Umbilical cord (tissue), 2 donors: ENCODE data around the gene PCMT1. TPM values are rescaled to one million over a fixed set of nuclear protein-coding genes. Genes with fewer than 3 reads are reported as not detected.
"Not testable (repeated sequence)": the region's sequence is repeated elsewhere in the genome, so short reads cannot be mapped to it uniquely, and the experiment has no call there.

Experiments
- DNase-seq: peaks from one replicate; pipeline ENCODE4 v3.0.0-alpha.2; 2015; ENCODE audit warnings: low spot score
- total RNA-seq: library from RNA; depleted of rRNA; stranded (reverse); fragments of >200 nt; gene quantifications from one replicate; pipeline ENCODE4 v1.2.3, GENCODE V29; 2014; ENCODE audit warnings: low replicate concordance; ENCODE audit not compliant: insufficient read depth

Gene PCMT1
- total RNA-seq, 1 donor from 2014 or later = 74.4 TPM

DNA sequence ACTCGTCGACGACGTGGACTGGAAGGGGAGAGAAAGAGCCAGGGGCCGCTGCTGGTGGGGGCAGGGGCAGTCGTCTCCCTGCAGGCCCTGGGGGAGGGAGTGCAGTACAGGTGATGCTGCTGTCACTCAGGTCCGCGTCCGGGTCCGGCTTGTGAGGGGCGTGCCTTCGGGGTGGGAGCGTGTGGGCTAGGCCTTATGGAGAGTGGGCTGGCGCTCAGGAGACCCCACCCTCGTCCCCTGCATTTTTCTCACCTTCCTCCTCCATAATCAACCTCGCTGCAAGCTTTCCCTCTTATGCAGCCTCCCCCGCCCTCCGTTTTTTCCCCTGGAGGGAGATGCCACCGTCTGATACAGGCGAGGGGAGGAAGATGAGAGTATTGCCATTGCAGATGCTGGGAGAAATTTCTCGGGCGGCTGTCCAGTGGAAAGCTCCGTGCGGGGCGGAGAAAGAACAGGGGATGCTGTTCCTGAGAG lies 632 bp downstream of the PCMT1 start:
- DNase-seq = peak; percentile 54

DNA sequence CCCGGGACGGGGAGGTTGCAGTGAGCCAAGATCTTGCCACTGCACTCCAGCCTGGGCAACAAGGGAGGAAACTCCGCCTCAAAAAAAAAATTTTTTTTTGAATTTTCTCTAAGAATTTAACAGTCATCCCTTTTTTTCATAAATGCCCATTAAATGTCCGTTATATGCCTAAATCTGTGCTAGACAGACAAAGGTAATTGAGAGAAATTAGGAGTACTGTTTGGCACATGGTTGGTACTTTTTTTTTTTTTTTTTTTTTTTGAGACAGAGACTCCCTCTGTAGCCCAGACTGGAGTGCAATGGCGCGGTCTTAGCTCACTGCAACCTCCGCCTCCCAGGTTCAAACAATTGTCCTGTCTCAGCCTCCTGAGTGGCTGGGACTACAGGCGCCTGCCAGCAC lies 1.7 kb downstream of the PCMT1 start:
- no peak for DNase-seq

DNA sequence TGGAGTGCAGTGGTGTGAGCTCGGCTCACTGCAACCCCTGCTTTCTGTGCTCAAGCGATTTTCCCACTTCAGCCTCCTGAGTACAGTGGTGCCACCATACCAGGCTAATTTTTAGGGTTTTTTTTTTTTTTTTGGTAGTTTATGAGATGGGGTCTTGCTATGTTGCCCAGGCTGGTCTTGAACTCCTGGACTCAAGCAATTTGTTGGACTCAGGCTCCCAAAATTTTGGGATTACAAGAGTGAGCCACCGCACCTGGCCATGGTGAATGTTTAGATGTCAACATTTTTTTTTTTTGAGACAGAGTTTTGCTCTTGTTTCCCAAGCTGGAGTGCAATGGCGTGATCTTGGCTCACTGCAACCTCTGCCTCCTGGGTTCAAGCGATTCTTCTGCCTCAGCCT lies 2.4 kb downstream of the PCMT1 start:
- not testable (repeated sequence) for DNase-seq

DNA sequence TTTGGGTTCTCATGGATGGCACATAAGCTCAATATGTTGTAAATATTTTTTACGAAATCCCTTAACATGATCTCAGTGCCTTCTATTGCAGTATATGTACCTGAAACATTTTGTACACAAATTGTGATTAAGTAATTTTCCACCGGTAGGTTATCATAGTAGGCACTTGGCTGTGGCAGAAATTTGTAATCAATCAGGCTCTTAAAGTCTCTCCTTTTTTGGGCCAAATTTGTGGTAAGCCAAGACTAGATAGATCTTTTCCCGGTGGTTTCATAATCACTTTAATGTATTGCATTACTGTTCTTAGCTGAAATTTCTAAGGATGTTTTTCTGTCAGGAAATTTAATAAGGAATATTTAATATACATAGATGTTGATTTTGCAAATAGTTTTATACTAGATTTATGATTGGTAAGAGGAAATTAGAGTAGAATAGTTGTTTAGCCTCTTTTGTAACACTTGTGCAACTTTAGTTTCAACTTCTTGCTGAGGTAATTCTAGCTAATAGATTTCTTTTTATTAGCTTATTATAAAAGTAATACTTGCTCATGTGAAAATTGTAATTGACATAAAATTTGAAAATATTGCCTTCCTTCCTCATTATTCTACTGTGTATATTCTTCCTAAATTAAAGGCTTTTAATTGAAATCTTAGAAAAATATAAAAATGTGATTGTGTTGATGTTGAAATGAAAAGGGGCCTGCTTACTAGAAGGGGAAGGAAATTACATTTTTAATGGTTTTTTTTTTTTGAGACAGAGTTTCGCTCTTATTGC lies 3.2 kb downstream of the PCMT1 start:
- DNase-seq = no peak

DNA sequence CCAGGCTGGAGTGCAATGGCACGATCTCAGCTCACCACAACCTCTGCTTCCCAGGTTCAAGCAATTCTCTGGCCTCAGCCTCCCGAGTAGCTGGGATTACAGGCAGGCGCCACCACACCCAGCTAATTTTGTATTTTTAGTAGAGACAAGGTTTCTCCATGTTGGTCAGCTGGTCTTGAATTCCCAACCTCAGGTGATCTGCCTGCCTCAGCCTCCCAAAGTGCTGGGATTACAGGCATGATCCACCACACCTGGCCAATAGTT lies 3.8 kb downstream of the PCMT1 start:
- DNase-seq = not testable (repeated sequence)

DNA sequence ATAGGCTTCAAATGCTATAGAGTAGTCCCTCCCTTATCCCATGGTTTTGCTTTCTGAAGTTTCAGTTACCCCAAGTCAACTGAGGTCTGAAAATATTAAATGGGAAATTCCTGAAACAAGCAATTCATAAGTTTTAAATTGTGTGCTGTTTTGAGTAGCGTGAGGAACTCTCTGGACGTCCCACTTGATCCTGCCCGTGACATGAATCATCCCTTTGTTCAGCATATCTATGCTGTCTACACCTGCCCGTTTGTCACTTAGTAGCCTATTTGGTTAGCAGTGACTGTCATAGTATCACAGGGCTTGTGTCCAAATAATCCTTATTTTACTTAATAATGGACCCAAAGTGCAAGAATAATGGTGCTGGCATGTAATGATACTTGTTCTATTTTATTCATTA lies 5.0 kb downstream of the PCMT1 start:
- no peak for DNase-seq

DNA sequence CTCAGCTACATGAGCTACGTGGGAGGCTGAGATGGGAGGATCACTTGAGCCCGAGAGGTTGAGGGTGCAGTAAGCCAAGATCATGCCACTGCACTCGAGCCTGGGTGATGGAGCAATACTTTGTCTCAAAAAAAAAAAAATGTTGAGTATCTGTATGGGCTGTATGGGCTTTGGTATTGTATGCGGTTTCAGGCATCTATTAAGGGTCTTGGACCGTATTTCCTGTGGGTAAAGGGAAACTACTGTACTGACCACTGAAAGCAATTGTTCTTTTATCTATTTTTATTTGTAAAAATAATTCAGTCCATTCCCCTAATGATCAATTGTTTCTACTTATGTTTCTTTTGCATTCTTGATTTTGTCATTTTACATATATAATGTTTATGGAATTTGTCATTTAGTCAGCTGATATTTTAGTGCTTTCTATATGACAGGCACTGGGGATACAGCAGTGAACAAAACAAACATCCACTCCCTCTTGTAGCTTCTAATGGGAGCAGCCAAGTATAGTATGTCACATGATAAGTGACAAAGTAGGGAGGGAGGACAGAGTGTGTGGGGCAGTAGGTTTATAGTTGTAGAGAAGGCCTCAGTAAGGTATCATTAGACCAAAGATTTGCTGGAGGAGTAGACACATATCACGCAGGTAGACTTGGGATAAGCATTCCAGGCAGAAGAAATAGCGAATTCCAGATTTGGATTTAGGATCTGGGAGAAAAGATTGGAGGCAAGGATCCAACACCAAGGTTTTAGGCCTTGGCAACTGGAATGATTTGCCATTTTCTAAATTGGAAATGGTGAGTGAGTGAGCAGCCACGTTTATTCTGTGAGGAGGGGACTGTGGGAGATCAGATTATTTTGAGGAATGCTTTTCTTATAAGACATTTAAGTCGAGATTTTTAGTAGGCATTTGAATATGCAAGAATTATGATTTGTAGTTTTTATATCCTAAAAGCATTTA lies 6.0 kb downstream of the PCMT1 start:
- no peak for DNase-seq

DNA sequence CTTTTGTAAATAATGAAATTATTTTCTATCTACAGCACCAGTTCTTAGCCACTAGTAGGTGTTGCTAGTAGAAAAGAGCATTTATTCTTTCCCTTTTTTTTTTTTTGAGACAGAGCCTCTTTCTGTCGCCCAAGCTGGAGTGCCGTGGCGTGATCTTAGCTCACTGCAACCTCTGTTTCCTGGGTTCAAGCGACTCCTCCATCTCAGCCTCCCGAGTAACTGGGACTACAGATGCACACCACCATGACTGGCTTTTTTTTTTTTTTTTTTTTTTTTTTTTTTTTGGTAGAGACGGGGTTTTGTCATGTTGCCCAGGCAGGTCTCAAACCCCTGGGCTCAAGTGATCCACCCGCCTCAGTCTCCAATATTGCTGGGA lies 6.7 kb downstream of the PCMT1 start:
- no peak for DNase-seq

DNA sequence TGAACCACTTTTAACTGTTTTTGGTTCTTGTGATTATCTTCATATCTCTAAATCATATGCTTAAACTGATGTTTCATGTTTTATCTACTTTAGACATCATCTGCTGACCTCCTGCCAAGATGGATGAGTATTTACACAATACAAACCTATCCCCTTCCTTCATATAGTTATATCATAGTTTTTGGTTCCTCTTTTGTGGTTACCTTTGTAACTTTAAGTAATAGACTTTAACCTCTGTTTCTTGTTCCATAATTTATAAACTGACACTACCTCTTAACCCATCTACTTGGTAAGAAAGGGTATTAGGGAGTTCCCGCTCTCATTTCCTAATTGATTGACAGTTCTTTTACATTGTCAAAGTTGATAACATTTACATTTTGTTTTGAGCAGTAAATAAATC lies 11.9 kb downstream of the PCMT1 start:
- no peak for DNase-seq

DNA sequence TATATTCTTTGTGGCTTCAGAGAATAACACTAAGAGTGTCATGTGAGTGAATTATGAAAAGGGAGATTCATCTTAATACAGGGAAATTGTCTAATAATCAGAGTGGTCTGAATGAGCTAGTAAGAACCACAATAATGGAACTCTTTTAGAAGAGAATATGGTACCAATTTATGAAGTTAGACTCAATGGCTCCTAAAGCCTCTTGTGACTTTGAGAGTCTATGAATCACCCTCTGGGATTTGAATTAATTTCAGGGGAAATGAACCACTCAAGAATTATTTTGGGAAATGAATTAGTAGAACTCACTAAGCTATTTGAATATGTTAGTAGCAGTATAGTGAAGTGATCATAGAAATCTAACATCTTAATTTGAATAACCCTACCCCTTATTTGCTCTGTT lies 14.3 kb downstream of the PCMT1 start:
- DNase-seq = no peak

DNA sequence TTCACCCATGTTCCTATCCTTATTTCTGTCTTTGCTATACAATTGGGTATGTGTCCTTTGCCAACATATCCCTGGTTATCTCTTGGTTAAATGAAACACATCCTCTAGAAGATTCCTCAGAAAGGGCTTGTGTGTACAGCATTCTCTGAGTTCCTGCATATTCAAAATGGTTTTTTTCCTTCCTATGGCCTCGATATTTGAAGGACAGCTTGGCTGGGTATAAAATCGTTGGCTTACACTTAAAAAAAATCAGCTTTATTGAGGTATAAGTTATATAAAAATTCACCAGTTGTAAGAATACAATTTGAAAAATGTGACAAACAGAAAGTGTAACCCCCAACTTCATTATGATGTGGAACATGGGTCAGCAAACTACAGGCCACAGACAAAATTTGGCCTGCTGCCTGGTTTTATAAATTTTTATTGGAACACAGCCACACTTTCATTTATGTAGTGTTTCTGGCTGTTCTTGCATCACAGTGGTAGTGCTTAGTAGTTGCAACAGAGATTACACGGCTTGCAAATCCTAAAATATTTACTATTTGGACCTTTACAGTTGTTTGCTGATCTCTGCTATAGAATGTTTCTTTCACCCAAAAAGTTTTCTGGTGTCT lies 16.7 kb downstream of the PCMT1 start:
- DNase-seq = no peak

DNA sequence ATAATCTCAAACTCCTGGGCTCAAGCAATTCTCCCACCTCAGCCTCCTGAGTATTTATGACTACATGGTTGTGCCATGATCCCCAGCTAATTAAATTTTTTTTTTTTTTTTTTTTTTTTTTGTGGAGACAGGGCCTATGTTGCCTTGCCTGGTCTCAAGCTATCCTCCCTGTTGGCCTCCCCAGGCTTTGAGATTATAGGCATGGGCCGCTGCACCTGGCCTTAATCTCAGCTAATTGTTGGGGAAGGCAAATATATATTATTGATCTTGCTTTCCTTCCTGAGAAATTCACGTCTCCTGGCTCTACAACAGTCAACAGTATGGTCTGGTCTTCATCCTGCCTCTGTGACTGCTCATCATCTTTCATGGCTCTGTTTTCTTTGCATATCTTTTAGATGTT lies 20.1 kb downstream of the PCMT1 start:
- DNase-seq = no peak

DNA sequence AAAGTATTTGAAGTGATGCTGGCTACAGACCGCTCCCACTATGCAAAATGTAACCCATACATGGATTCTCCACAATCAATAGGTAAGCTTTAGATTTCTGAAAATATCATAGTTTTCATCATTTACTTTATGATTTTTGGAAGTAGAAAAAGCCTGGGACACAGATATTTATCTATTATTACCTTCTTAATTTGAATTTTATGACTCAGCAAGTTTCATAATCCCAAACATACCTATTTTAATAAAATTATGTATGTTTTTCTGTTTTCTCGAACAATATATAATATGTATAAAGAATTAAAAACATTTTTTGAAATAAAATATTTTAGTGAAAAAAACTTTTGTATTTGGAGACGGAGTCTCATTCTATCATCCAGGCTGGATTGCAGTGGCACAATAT lies 21.6 kb downstream of the PCMT1 start:
- DNase-seq = no peak

DNA sequence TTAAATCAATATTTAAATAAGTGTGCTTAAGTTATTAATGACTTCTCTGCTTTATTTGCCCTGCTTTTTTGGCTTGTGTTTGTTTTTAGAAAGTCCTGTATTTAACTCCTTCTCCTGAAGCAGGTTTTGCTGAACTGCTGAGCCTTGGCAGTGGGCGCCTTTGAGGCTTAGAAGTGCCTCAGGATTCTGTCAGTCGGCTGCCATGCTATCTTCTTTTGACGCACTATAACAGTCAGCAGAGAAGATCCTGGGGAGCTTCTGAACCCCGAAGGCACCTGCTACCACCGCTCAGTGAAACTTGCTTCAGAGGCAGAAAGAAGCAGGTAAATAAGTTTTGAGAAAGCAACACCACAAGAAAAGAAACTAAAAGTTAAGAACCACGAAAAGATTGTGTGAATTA lies 22.4 kb downstream of the PCMT1 start:
- DNase-seq = no peak

DNA sequence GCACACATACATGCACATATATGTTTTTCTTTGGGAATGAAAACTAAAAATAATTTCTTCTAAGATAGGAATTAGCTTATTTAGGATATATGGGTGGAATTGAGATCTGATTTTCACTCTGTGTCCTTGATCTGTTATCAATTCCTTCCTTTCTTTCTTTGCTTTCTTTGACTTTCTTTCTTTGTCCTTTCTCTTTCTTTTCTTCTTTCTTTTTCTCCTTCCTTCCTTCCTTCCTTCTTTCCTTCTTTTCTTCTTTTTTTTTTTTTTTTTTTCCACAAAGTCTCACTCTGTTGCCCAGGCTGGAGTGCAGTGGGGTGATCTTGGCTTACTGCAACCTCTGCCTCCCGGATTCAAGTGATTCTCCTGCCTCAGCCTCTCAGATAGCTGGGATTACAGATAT lies 28.1 kb downstream of the PCMT1 start:
- DNase-seq = no peak

DNA sequence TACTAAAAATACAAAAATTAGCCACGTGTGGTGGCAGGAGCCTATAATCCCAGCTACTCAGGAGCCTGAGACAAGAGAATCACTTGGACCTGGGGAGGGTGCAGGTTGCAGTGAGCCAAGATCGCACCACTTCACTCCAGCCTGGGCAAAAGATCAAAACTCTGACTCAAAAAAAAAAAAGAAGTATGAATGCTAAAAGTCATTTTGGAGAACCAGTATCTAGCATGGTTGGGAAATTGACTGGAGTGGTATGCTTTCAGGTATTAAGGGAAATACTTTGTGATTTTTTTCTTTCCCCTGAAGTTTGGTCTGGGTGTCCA lies 30.1 kb downstream of the PCMT1 start:
- DNase-seq = peak; percentile 42

DNA sequence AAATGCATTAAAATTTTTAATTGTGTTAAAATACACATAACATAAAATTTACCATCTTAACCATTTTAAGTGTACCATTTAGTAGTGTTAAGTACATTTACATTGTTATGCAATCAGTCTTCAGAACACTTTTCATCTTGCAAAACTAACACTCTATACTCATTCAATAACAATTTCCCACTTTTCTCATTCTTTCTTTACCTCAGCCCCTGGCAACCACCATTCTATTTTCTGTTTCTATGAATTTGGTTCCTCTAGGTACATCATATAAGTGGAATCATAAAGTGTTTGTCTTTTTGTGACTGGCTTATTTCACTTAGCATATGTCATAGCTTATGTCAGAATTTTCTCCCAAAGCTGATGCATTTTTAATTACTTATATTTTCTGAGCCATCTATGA lies 32.2 kb downstream of the PCMT1 start:
- no peak for DNase-seq

DNA sequence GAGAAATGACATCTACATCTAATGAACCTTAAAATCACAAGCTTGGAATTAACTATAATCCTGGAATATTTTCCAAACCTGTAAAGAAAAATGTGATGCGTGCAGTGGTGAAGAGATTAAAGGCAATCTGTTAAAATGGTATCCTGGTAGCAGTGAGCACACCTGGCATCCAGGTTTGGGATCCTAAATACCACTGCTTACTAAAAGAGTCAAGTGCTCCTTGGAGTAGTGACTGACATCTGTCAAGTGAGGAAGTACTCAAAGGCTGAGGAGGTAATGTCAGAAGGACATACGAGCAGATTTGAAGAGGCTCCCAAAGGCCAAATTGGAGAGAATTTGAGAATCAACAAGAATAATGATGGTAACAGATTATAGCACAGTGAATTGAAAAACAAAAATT lies 32.8 kb downstream of the PCMT1 start:
- no peak for DNase-seq

DNA sequence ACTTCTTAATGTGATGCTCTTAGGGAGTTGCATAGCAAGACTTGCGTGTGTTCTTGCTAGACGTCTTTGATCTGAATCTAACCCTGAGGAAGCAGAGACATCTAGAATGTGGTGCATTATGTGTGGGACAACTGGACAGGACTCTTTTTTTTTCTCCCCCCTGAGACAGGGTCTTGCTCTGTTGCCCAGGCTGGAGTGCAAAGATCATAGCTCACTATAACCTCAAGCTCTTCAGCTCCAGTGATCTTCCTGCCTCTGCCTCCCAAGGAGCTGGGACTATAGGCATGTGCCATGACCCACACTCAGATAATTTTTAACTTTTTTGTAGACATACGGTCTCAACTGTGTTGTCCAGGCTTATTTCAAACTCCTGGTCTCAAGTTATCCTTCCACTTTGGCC lies 34.0 kb downstream of the PCMT1 start:
- no peak for DNase-seq

DNA sequence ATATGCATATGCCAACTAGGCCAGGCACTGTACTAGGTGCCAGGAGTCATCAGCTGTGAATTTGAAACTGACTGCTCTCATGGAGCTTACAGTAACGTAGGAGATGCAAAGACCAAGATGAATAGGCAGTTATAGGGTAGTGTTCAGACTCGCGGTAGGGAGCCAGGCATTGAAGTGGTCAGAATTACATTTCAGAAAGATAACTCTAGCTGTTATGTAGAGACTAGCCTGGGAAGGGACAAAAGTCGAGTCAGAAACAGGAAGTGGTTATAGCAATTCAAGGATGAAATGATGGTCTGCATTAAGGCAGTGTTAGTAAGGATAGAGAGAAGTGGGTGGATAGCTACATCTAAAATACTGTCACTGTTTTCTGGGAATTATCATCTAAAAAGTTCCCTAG lies 56.6 kb downstream of the PCMT1 start:
- no peak for DNase-seq

DNA sequence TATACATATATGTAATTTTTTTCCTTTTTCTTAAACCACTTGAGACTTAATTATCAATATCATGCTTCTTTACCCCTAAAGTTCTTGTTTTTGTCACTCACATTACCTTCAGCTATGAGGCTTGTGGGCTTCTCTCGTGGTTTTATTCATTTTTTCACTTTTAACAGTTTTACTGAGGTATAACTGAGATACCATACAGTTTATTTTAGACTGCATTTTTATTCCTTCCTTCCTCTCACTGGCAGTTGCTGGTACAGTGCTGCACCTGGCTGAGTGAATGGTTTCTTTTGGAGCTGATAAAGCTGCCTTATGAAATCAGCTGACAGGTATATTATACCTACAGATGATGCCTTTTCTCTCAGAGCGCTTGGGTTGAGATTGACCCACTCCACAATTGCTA lies 60.3 kb downstream of the PCMT1 start:
- DNase-seq = no peak

DNA sequence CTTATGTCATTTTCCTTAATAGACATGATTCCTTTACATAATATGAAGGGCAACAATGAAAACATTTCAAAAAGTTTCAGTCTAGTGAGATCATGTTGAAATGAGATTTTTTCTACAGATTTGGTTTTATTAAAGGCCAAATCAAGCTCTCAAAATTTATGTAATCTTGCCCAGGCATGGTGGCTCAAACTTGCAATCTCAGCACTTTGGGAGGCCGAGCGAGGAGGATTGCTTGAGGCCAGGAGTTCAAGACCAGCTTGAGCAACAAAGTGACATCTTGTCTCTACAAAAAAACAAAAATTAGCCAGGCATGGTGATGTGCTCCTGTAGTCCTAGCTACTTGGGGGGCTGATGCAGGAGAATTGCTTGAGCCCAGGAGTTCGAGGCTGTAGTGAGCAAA lies 63.8 kb downstream of the PCMT1 start:
- no peak for DNase-seq

DNA sequence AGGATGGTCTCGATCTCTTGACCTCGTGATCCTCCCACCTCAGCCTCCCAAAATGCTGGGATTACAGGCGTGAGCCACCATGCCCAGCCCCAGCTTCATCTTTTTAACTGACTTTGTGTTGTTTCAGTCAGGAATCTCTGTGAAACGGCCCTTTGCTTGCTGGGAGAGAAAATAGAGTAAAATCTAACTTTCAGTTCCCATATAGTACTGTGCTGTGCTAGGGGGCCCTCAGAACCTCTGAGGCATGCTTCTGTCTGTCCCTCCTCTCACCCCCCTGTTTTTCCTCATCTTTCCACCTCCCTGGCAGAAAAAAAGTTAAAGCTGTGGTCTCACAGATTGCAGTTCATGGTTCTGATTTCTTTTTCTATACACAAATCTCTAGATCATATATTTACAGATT lies 66.2 kb downstream of the PCMT1 start:
- no peak for DNase-seq
